ENCODE measurements around the gene KLRC1.
"Not testable (repeated sequence)": the region's sequence is repeated elsewhere in the genome, so short reads cannot be mapped to it uniquely, and the experiment has no call there.

KLRC1 gene

GRCh38 chr12:10453156-10453555 is at the start of gene KLRC1:
Gene KLRC1, minus strand, starts transcription at chr12:10453377. Its CDS starts 2,221 bp downstream, at chr12:10451156.
- no peak for DNase-seq

DNA sequence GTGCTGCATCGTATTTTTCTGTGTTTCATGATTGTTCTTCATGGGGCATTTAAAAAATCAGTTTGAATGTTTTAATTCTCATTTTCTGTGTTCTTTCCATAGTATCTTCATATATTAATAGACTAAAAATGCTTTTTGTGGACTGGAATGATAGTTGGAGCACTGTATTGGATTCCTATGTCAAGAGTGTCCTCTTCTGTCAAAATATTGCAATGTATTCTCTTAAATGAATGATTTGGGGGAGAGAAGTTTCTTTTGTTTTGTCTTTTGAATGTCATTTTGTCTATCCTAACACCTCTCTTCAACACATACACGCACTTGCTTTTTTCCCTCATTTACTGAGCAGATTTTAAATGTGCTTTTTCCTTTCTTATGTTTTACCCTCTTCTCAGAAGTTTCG is 47.9 kb upstream of the KLRC1 start:
- DNase-seq: no peak

GRCh38 chr12:10498042-10498441 is 44.9 kb upstream of the KLRC1 start:
- DNase-seq: no peak

DNA sequence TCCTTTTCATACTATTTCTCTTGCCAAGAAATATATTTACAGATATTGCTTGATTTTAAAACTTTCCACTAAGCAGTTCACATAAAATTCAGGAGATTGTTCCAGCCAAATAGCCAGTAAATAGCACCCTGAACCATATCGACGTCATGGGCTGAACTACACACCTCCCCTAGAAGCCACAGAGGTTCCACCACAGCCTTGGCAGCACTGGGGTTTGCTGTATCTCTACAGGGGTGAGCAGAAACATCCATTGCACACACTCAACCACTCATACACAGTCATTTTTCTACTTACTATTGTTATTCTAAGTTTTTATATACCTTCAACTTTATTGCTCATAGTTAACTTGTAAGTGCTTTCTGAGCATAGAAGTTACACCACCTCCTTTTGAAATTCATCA is 44.4 kb upstream of the KLRC1 start:
- DNase-seq: no peak

DNA sequence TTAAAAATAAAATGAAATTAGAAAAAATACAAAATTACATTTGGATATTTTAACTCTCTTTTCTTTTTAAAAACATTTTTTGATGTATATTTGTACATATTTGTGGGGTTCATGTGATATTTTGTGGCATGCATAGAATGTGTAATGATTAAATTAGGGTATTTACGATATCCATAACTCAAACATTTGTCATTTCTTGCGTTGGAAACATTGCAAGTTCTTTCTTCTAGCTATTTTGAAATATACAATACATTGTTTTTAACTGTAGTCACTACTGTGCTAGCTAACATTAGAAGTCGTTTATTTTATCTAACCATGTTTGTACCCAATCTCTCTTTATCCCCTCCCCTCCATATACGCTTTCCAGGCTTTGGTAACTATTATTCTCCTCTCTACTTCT is 38.6 kb upstream of the KLRC1 start:
- DNase-seq: no peak

- DNase-seq: not testable (repeated sequence)
Measured at GRCh38 chr12:10487328-10487727, 34.2 kb upstream of the KLRC1 start.

DNA sequence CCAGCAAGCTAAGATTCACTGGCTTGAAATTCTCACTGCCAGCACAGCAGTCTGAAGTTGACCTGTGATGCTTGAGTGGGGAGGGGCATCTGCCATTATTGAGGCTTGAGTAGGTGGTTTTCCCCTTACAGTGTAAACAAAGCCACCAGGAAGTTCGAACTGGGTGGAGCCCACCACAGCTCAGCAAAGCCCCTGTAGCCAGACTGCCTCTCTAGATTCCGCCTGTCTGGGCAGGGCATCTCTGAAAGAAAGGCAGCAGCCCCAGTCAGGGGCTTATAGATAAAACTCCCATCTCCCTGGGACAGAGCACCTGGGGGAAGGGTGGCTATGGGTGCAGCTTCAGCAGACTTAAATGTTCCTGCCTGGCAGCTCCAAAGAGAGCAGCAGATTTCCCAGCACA is 28.7 kb upstream of the KLRC1 start:
- DNase-seq: not testable (repeated sequence)

DNA sequence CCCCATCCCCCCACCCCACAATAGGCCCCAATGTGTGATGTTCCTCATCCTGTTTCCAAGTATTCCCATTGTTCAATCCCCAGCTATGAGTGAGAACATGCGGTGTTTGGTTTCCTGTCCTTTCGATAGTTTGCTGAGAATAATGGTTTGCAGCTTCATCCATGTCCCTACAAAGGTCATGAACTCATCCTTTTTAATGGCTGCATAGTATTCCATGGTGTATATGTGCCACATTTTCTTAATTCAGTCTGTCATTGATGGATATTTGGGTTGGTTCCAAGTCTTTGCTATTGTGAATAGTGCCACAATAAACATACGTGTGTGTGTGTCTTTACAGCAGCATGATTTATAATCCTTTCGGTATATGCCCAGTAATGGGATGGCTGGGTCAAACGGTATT is 19.6 kb upstream of the KLRC1 start:
- not testable (repeated sequence) for DNase-seq

GRCh38 chr12:10469701-10470100 is 16.5 kb upstream of the KLRC1 start:
- DNase-seq: no peak

- no peak for DNase-seq
Measured at GRCh38 chr12:10466311-10466710, 13.1 kb upstream of the KLRC1 start.

DNA sequence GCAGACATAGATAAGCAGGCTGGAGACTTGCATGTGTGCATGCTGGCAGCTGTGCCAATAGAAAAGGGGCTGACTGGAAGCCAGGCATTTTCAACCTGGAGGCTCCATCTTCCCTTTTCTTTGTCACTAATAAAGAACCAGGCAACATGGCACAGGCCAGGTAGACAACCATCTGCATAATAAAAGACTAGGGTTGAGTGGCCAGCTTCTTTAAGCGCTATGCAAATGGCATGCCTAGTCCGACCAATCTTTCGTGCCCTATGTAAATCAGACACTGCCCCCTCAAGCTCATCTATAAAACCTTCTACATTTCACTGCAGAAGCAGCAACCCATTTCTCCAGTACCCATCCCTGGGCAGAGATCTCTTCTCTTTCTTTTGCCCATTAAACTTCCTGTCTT is 4.6 kb upstream of the KLRC1 start:
- no peak for DNase-seq

DNA sequence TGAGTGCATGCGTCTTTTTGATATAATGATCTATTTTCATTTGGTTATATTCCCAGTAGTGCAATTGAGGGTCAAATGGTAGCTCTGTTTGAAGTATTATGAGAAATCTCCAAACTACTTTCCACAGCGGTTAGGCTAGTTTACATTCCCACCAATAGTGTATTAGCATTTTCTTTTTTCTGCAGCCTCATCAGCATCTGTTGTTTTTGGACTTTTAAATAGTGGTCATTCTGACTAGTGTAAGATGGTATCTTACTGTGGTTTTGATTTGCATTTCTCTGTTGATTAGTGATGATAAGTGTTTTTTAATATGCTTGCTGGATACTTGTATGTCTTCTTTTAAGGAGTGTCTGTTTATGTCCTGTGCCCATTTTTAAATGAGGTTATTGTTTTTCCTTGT is 3.7 kb upstream of the KLRC1 start:
- DNase-seq: no peak

DNA sequence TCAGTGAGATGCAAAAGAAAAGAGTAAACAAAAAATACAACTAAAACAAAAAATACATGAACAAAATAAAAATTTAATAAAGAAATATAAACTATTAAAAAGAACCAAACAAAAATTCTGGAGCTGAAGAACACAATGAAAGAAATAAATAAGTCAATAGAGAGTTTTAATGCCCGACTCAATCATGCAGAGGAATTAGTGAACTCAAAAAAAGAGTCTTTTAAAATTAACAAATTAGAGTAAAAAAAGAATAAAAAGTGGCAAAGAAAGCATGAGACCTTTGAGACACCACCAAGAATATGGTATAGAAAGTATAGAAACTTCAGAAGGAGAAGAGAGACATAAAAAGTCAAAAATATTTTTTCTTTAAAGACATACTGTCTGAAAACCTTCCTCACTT is 2.6 kb upstream of the KLRC1 start:
- DNase-seq: no peak

- DNase-seq: no peak
Measured at GRCh38 chr12:10454531-10454930, 1.4 kb upstream of the KLRC1 start.

DNA sequence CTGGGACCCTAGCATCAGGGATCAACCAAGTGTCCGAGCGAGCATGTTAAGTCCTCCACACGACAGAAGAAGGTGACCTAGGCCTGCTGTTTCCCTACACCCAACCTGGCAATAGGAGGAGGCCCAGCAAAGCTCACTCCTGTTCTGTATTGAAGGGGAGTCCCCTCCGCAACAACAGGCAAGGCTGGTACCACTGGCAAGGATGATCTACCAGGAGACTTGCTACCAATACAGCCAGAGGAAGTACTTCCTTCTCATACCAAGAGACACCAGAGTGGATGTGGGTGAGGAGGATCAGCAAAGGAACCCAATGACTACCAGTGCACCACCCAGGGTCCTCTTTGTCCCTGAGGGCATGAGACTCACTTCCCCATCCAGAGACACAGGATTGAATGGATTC is 4.9 kb downstream of the KLRC1 start:
- no peak for DNase-seq

DNA sequence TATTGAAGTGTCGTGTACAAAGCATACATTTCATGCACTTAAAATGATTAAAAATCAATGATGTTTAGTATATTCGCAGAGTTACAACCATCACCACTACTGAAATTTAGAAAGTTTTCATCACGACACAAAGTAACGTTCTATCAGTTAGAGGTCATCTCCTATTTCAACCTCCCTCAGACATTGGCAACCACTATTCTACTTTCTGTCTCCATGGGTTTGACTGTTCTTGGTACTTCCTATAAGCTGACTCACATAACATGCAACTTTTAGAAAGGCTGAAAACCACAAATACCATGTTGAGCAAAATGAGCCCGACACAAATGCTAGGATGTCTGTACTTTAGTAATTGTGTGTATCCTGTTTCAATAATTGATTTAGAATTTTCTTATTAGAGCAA is 7.1 kb downstream of the KLRC1 start:
- DNase-seq: not testable (repeated sequence)

DNA sequence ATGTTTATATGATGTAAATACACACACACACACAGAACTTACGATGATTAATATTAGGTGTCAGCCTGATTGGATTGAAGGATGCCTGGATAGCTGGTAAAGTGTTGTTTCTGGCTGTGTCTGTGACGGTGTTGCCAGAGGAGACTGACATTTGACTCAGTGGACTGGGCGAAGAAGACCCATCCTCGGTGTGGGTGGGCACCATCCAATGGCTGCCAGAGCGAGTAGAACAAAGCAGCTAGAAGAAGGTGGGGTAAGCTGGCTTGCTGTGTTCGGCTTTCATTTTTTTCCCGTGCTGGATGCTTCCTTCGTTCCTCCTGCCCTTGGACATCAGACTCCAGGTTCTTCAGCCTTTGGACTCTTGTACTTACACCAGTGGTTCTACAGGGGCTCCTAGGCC is 12.0 kb downstream of the KLRC1 start:
- not testable (repeated sequence) for DNase-seq

DNA sequence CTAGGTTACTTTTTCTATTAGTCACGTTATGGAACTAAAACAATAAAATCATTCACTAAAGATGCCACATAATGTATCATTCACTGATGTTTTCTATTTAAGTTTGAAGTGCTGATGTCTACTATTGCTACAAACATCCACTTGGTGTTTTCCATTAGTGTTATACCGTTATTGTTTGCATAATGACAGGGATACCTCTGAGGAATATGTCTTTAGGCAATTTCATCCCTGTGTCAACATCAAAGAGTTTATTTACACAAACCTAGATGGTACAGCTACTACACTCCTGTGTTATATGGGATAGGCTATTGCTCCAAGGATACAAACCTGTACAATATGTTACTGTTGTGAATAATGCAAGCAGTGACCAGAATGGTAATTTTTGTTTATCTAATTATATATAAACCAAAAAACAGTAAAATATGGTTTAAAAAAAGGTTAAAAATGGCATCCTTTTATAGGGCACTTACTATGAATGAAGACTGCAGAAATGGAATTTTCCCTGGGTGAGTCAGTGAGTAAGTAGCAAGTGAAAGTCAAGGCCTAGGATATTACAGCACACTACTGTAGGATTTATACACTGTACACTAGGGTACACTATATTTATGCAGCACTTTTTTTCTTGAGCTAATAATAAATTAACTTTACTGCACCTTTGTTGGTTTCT is 13.4 kb downstream of the KLRC1 start:
- DNase-seq: not testable (repeated sequence)

- not testable (repeated sequence) for DNase-seq
Measured at GRCh38 chr12:10437601-10438000, 15.6 kb downstream of the KLRC1 start.

DNA sequence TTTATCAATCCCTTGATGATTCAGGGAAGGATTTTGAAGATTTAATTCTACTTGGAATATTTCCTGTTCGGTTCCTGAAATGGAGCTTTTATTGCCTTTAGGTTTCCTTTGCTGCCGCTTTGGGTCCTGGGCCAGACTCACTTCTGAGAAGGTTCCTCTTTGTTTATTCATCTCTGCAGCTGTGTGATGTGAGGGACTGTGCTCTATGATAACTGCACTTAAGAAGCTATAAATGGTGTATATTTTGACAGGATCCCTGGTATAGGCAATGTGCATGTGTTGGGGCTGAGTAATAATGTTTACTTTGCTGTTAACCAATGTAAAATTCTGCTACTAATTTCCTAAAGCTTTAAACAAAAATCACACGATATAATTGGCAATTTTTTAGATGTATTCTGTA is 17.4 kb downstream of the KLRC1 start, which contains the start of gene KLRC2:
KLRC2 (minus strand) TSS at position 195 of the 400 bp plus-strand sequence; CDS start at position 171, 24 bp downstream.
- not testable (repeated sequence) for DNase-seq

GRCh38 chr12:10430623-10431022 is 22.6 kb downstream of the KLRC1 start:
- not testable (repeated sequence) for DNase-seq

DNA sequence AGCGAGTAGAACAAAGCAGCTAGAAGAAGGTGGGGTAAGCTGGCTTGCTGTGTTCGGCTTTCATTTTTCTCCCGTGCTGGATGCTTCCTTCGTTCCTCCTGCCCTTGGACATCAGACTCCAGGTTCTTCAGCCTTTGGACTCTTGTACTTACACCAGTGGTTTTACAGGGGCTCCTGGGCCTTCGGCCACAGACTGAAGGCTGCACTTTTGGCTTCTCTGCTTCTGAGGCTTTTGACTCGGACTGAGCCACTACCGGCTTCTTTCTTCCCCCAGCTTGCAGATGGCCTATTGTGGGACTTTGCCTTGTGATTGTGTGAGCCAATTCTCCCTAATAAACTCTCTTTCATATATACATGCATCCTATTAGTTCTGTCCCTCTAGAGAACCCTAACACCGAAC is 27.2 kb downstream of the KLRC1 start:
- not testable (repeated sequence) for DNase-seq

DNA sequence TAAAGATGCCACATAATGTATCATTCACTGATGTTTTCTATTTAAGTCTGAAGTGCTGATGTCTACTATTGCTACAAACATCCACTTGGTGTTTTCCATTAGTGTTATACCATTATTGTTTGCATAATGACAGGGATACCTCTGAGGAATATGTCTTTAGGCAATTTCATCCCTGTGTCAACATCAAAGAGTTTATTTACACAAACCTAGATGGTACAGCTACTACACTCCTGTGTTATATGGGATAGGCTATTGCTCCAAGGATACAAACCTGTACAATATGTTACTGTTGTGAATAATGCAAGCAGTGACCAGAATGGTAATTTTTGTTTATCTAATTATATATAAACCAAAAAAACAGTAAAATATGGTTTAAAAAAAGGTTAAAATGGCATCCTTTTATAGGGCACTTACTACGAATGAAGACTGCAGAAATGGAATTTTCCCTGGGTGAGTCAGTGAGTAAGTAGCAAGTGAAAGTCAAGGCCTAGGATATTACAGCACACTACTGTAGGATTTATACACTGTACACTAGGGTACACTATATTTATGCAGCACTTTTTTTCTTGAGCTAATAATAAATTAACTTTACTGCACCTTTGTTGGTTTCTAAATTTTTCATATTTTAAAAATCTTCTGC is 28.8 kb downstream of the KLRC1 start:
- DNase-seq: not testable (repeated sequence)

DNA sequence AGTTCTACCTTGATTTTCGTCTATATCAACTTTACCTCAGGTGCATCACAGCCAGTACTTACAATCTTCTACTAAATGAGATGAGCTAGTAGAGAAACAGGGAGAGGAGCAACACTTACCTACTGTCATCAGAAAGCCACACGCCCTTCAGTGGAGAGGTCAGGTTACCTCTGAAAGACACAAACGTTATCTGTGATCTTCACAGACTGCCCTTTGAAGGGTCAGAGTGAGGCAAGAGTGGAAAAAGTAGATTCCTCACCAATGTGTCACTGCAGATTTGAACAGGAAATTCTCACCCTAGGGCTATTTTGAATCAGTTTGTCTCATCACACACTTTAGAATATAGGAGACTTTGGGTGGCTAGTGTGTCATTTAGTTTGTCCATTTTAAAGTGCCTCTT is 31.0 kb downstream of the KLRC1 start:
- not testable (repeated sequence) for DNase-seq

- DNase-seq: not testable (repeated sequence)
Measured at GRCh38 chr12:10420334-10420733, 32.8 kb downstream of the KLRC1 start, which contains the start of gene KLRC3. Gene KLRC3, minus strand, starts transcription at chr12:10420595. Its CDS starts 45 bp downstream, at chr12:10420550.
